Natural killer cell (primary cell): ENCODE results near the gene MAP2K1. TPM values are rescaled to one million over a fixed set of nuclear protein-coding genes. Genes with fewer than 3 reads are reported as not detected.

Source experiments
- ATAC-seq, 3 donors: fragments of 150-1000 bp in 2 of 3; fragments of 200-7000 bp in 1 of 3; cut with Tn5 transposase; 1 replicate in 1 of 3; 2 replicates in 2 of 3; pipeline ENCODE4 v1.10.0; 2021; ENCODE audit warnings: mild to moderate bottlenecking in 2 of 3, moderate library complexity in 2 of 3
- DNase-seq, 2 donors: peaks; one replicate each; pipeline versions ENCODE4 v3.0.0 to v3.0.0-alpha.2; 2013 to 2021; ENCODE audit warnings: mixed read lengths in 1 of 2
- H3K27ac ChIP-seq: one replicate; pipeline ENCODE4 v1.5.1; 2013; ENCODE audit warnings: mild to moderate bottlenecking, low read length
- H3K27me3 ChIP-seq: one replicate; pipeline ENCODE4 v1.6.1; 2013; ENCODE audit warnings: low read length; ENCODE audit not compliant: control insufficient read depth, insufficient read depth
- H3K36me3 ChIP-seq: one replicate; pipeline ENCODE4 v1.6.1; 2013; ENCODE audit warnings: low read length; ENCODE audit not compliant: control insufficient read depth, insufficient read depth
- H3K4me1 ChIP-seq: one replicate; pipeline ENCODE4 v1.6.1; 2013; ENCODE audit warnings: low read length; ENCODE audit not compliant: control insufficient read depth, insufficient read depth
- H3K4me3 ChIP-seq: one replicate; pipeline ENCODE4 v1.5.1; 2013; ENCODE audit warnings: low read length
- H3K9me3 ChIP-seq: one replicate; pipeline ENCODE4 v1.6.1; 2013; ENCODE audit warnings: low read length; ENCODE audit not compliant: control insufficient read depth, insufficient read depth
- H3K27ac Mint-ChIP-seq, 2 donors: one replicate each; pipeline ENCODE4 v1.8.0; 2022; ENCODE audit warnings: mild to moderate bottlenecking in 2 of 2, mixed read lengths in 2 of 2, moderate library complexity in 1 of 2
- H3K27me3 Mint-ChIP-seq, 2 donors: one replicate each; pipeline ENCODE4 v1.8.0; 2022; ENCODE audit warnings: low read depth in 2 of 2, mixed read lengths in 2 of 2
- H3K36me3 Mint-ChIP-seq: one replicate; pipeline ENCODE4 v1.8.0; 2022; ENCODE audit warnings: mixed read lengths
- H3K4me1 Mint-ChIP-seq, 2 donors: one replicate each; pipeline ENCODE4 v1.8.0; 2022; ENCODE audit warnings: mixed read lengths in 2 of 2
- H3K4me3 Mint-ChIP-seq: one replicate; pipeline ENCODE4 v1.8.0; 2022; ENCODE audit warnings: mild to moderate bottlenecking, moderate library complexity, mixed read lengths
- H3K9me3 Mint-ChIP-seq, 2 donors: one replicate each; pipeline ENCODE4 v1.8.0; 2022; ENCODE audit warnings: mixed read lengths in 2 of 2
- CTCF ChIP-seq: fragments of 200-600 bp; IDR thresholded peaks from one replicate; pipeline ENCODE4 v1.8.0; 2022; ENCODE audit warnings: antibody characterized with exemption
- whole genome bisulfite sequencing: methylation state at CpG from one replicate; pipeline ENCODE4 v1.1.7; 2013; ENCODE audit warnings: missing lambda C conversion rate; ENCODE audit not compliant: insufficient coverage; 5-methylcytosine and 5-hydroxymethylcytosine counted together
- intact Hi-C: fragments of 100-400 bp; cut with micrococcal nuclease; formaldehyde crosslinking; loops from one replicate; pipeline ENCODE4 v1.14.2; 2022
- total RNA-seq, 4 donors: library from RNA; stranded (reverse); fragments of 120-200 nt in 1 of 4; gene quantifications; one replicate each; pipeline versions ENCODE4 v1.2.3 to v1.2.4, GENCODE V29; 2013 to 2022

The MAP2K1 gene
- total RNA-seq, 3 donors from 2014 or later (not counting 1 experiment from before 2014, with no cell fraction given): 45.5 to 49.2 (median 48.9) TPM

GRCh38 chr15:66364944-66365528 is 21.7 kb upstream of the MAP2K1 start:
- peaks cover 7 to 8% of the 10 kb centered on the region in 2 donors for H3K4me1 Mint-ChIP-seq
- intact Hi-C loops: no loop called here

GRCh38 chr15:66369773-66370651 is 16.7 kb upstream of the MAP2K1 start:
- Histone ChIP-seq H3K9me3 (peaks cover 7% of the 10 kb centered on the region), H3K36me3 (no peaks in the 10 kb centered on the region), H3K27me3 (no peaks in the 10 kb centered on the region), H3K27ac (peak overlapping the region; percentile 83), H3K4me3 (peak overlapping the region; percentile 25), H3K4me1 (peaks cover 17% of the 10 kb centered on the region)
- DNase-seq (peak in 1 of 2 donors; percentile 61), ATAC-seq (peak; percentile 58 to 65 (median 64))
- Mint-ChIP-seq H3K27ac (peak overlapping the region; percentile 83 to 86), H3K36me3 (no peaks in the 10 kb centered on the region), H3K27me3 (no peaks in the 10 kb centered on the region), H3K4me3 (peak overlapping the region; percentile 83), H3K9me3 (no peaks in the 10 kb centered on the region), H3K4me1 (peaks cover 13 to 16% of the 10 kb centered on the region in 2 donors)
- no peak for TF ChIP-seq CTCF
- 7% methylated on average over 9 of the region's 12 CpGs for WGBS
- intact Hi-C loops: no loop called here

More at GRCh38 chr15:66364944-66365528, 21.7 kb upstream of the MAP2K1 start:
- ATAC-seq (no peak), DNase-seq (no peak)
- peaks cover 7% of the 10 kb centered on the region for H3K4me1 ChIP-seq
- WGBS: 94% methylated on average over 2 of the region's 3 CpGs
- H3K27ac Mint-ChIP-seq: no peak overlapping the region
- no peaks in the 10 kb centered on the region for H3K27me3 ChIP-seq
- H3K4me3 ChIP-seq: no peak overlapping the region
- no peaks in the 10 kb centered on the region for H3K9me3 ChIP-seq
- H3K4me3 Mint-ChIP-seq: no peak overlapping the region
- no peak for TF ChIP-seq CTCF
- no peaks in the 10 kb centered on the region for H3K36me3 ChIP-seq
- no peaks in the 10 kb centered on the region for H3K36me3 Mint-ChIP-seq
- no peaks in the 10 kb centered on the region for H3K9me3 Mint-ChIP-seq
- no peak overlapping the region for H3K27ac ChIP-seq
- no peaks in the 10 kb centered on the region for H3K27me3 Mint-ChIP-seq

- Mint-ChIP-seq H3K9me3 (no peaks in the 10 kb centered on the region), H3K27me3 (no peaks in the 10 kb centered on the region), H3K4me1 (peaks cover 13 to 16% of the 10 kb centered on the region in 2 donors), H3K36me3 (no peaks in the 10 kb centered on the region), H3K27ac (no peak overlapping the region), H3K4me3 (no peak overlapping the region)
- H3K27me3 ChIP-seq: no peaks in the 10 kb centered on the region
- 100% methylated on average over 3 of the region's 4 CpGs for WGBS
- ATAC-seq: no peak
- no peak for DNase-seq
- no peaks in the 10 kb centered on the region for H3K36me3 ChIP-seq
- no peak for TF ChIP-seq CTCF
- H3K4me3 ChIP-seq: no peak overlapping the region
- H3K4me1 ChIP-seq: peaks cover 17% of the 10 kb centered on the region
- peaks cover 7% of the 10 kb centered on the region for H3K9me3 ChIP-seq
- H3K27ac ChIP-seq: no peak overlapping the region
- intact Hi-C loops: no loop called here
Observed at GRCh38 chr15:66374179-66374578, 12.5 kb upstream of the MAP2K1 start.
